Fibroblast of lung (primary cell): Measurements from ENCODE around the gene SLC24A3. TPM values are rescaled to one million over a fixed set of nuclear protein-coding genes. Genes with fewer than 3 reads are reported as not detected.
A peak's percentile ranks its signal among the peaks of the same experiment; 100 is the strongest.

Source experiments
- DNase-seq, 2 donors: peaks; one replicate each; pipeline versions ENCODE4 v3.0.0 to v3.0.0-alpha.2; 2010; ENCODE audit warnings: low read depth in 2 of 2
- H2AFZ ChIP-seq: 2 replicates; pipeline ENCODE4 v1.5.1; 2012; ENCODE audit warnings: low read length, control low read depth, inconsistent platforms
- H3K27ac ChIP-seq: 2 replicates; pipeline ENCODE4 v1.5.1; 2011; ENCODE audit warnings: low read length, control low read depth; ENCODE audit not compliant: insufficient read depth
- H3K27me3 ChIP-seq: 2 replicates; pipeline ENCODE4 v1.5.1; 2011; ENCODE audit warnings: mild to moderate bottlenecking, low read length; ENCODE audit not compliant: control insufficient read depth, insufficient read depth
- H3K36me3 ChIP-seq: 2 replicates; pipeline ENCODE4 v1.5.1; 2011; ENCODE audit warnings: low read length; ENCODE audit not compliant: control insufficient read depth, insufficient read depth
- H3K4me1 ChIP-seq: 2 replicates; pipeline ENCODE4 v1.5.1; 2011; ENCODE audit warnings: low read length; ENCODE audit not compliant: control insufficient read depth, insufficient read depth; ENCODE audit errors: extremely low read depth
- H3K4me2 ChIP-seq: 2 replicates; pipeline ENCODE4 v1.5.1; 2011; ENCODE audit warnings: low read length, control low read depth; ENCODE audit not compliant: insufficient read depth; ENCODE audit errors: extremely low read depth
- H3K4me3 ChIP-seq, 4 experiments: fragments of 200-600 bp in 1 of 4; sonication (generic) in 1 of 4; replicated peaks in 1 of 4; 2 replicates each; pipeline ENCODE4 v1.5.1; 2011 to 2016; ENCODE audit warnings: low read length in 4 of 4, low read depth in 3 of 4, mild to moderate bottlenecking in 3 of 4, control low read depth in 2 of 4, inconsistent platforms in 1 of 4, mixed read lengths in 1 of 4; ENCODE audit not compliant: insufficient read depth in 1 of 4; ENCODE audit errors: control extremely low read depth in 1 of 4
- H3K79me2 ChIP-seq: 2 replicates; pipeline ENCODE4 v1.5.1; 2012; ENCODE audit warnings: mild to moderate bottlenecking, low read length, inconsistent platforms; ENCODE audit not compliant: control insufficient read depth, insufficient read depth
- H3K9ac ChIP-seq: 2 replicates; pipeline ENCODE4 v1.5.1; 2011; ENCODE audit warnings: mild to moderate bottlenecking, low read length, control low read depth; ENCODE audit not compliant: insufficient read depth
- H3K9me3 ChIP-seq: 2 replicates; pipeline ENCODE4 v1.5.1; 2012; ENCODE audit warnings: low read depth, low read length; ENCODE audit not compliant: control insufficient read depth, insufficient read depth
- H4K20me1 ChIP-seq: 2 replicates; pipeline ENCODE4 v1.5.1; 2011; ENCODE audit warnings: low read length; ENCODE audit not compliant: control insufficient read depth, insufficient read depth; ENCODE audit errors: extremely low read depth
- CTCF ChIP-seq, 2 donors: IDR thresholded peaks in 1 of 2; conservative IDR thresholded peaks in 1 of 2; 1 replicate in 1 of 2; 2 replicates in 1 of 2; pipeline ENCODE4 v1.5.1; 2011 to 2012; ENCODE audit warnings: low read length in 2 of 2, control low read depth in 1 of 2, inconsistent platforms in 1 of 2, low read depth in 1 of 2, mild to moderate bottlenecking in 1 of 2
- EZH2 ChIP-seq: IDR thresholded peaks from 2 replicates; pipeline ENCODE4 v1.5.1; 2012; ENCODE audit warnings: low read length, control low read depth, mild to moderate bottlenecking; ENCODE audit errors: missing control alignments
- polyA plus RNA-seq, 2 donors: library from polyadenylated mRNA; depleted of rRNA in 1 of 2; stranded (reverse) in 1 of 2; unstranded in 1 of 2; fragments of >200 nt; gene quantifications; 2 replicates each; pipeline ENCODE4 v1.2.1, GENCODE V29; 2011 to 2012; ENCODE audit warnings: missing spikeins in 1 of 2
- total RNA-seq: library from RNA; depleted of rRNA; stranded (reverse); fragments of >200 nt; gene quantifications from 2 replicates; pipeline ENCODE4 v1.2.1, GENCODE V29; 2014

The SLC24A3 gene
- total and polyA plus RNA-seq, 2 donors (not counting 1 experiment from before 2014, with no cell fraction given), result 0.03 to 1.8 TPM

GRCh38 chr20:19711126-19711525 lies 498.7 kb downstream of the SLC24A3 start:
- H3K9me3 ChIP-seq, result no peaks in the 10 kb centered on the region
- H3K9ac ChIP-seq, result no peak overlapping the region
- DNase-seq, result no peak

GRCh38 chr20:19712721-19713260 lies 500.3 kb downstream of the SLC24A3 start:
- Histone ChIP-seq H3K27ac (no peak overlapping the region), H3K4me2 (no peak overlapping the region), H3K9ac (no peak overlapping the region), H4K20me1 (no peaks in the 10 kb centered on the region), H3K27me3 (peaks cover 7% of the 10 kb centered on the region), H3K4me3 (no peak overlapping the region), H2AFZ (no peak overlapping the region), H3K4me1 (no peaks in the 10 kb centered on the region), H3K79me2 (no peaks in the 10 kb centered on the region), H3K36me3 (no peaks in the 10 kb centered on the region), H3K9me3 (no peaks in the 10 kb centered on the region)
- peak in 1 of 2 donors; percentile 82 for DNase-seq
- TF ChIP-seq EZH2 (no peak), CTCF (conservative IDR thresholded peaks at IDR 0.05 in 1 of 2, IDR thresholded peaks at IDR 0.05 in 1 of 2; ENCODE audit: low read depth in 1 of 2, low read length in 2 of 2) (no peak)

More at GRCh38 chr20:19711126-19711525, 498.7 kb downstream of the SLC24A3 start:
- Histone ChIP-seq H3K27ac (no peak overlapping the region), H3K79me2 (no peaks in the 10 kb centered on the region), H3K36me3 (no peaks in the 10 kb centered on the region), H2AFZ (no peak overlapping the region), H3K27me3 (peaks cover 7% of the 10 kb centered on the region), H3K4me2 (no peak overlapping the region), H3K4me3 (no peak overlapping the region), H3K4me1 (no peaks in the 10 kb centered on the region), H4K20me1 (no peaks in the 10 kb centered on the region)
- TF ChIP-seq EZH2, result no peak

- no peak overlapping the region for H2AFZ ChIP-seq
- no peak overlapping the region for H3K9ac ChIP-seq
- TF ChIP-seq EZH2 (no peak), CTCF (conservative IDR thresholded peaks at IDR 0.05 in 1 of 2, IDR thresholded peaks at IDR 0.05 in 1 of 2; ENCODE audit: low read depth in 1 of 2, low read length in 2 of 2) (no peak)
- H3K4me1 ChIP-seq, result no peaks in the 10 kb centered on the region
- H3K79me2 ChIP-seq, result no peaks in the 10 kb centered on the region
- DNase-seq, result peak in 1 of 2 donors; percentile 23
- H3K27ac ChIP-seq, result no peak overlapping the region
- H3K4me3 ChIP-seq, result no peak overlapping the region
- H3K9me3 ChIP-seq, result no peaks in the 10 kb centered on the region
- no peaks in the 10 kb centered on the region for H3K36me3 ChIP-seq
- H4K20me1 ChIP-seq, result no peaks in the 10 kb centered on the region
- H3K4me2 ChIP-seq, result no peak overlapping the region
- H3K27me3 ChIP-seq, result peaks cover 2% of the 10 kb centered on the region
Measured at GRCh38 chr20:19713822-19714578, 501.6 kb downstream of the SLC24A3 start.
